Liver (tissue), 9 donors: ENCODE measurements around the gene HENMT1. TPM values are rescaled to one million over a fixed set of nuclear protein-coding genes. Genes with fewer than 3 reads are reported as not detected.
A peak's percentile ranks its signal among the peaks of the same experiment; 100 is the strongest.
"Not testable (repeated sequence)": the region's sequence is repeated elsewhere in the genome, so short reads cannot be mapped to it uniquely, and the experiment has no call there.

ENCODE experiments used
- DNase-seq: peaks from one replicate; pipeline ENCODE4 v3.0.0-alpha.2; 2017; ENCODE audit warnings: low spot score
- H3K27ac ChIP-seq, 2 donors: one replicate each; pipeline ENCODE4 v1.7.0; 2013; ENCODE audit warnings: inconsistent platforms in 2 of 2, low read length in 2 of 2, control low read depth in 1 of 2, low read depth in 1 of 2, mild to moderate bottlenecking in 1 of 2
- H3K27me3 ChIP-seq, 4 donors: one replicate each; pipeline versions ENCODE4 v1.6.1 to v1.7.0; 2013; ENCODE audit warnings: low read length in 3 of 4, inconsistent platforms in 1 of 4, mild to moderate bottlenecking in 1 of 4, moderate library complexity in 1 of 4; ENCODE audit not compliant: control insufficient read depth in 4 of 4, insufficient read depth in 4 of 4
- H3K36me3 ChIP-seq, 4 donors: one replicate each; pipeline versions ENCODE4 v1.6.1 to v1.7.0; 2013; ENCODE audit warnings: low read length in 3 of 4, mild to moderate bottlenecking in 3 of 4, low read depth in 1 of 4, moderate library complexity in 1 of 4; ENCODE audit not compliant: control insufficient read depth in 4 of 4, insufficient read depth in 3 of 4
- H3K4me1 ChIP-seq, 4 donors: one replicate each; pipeline versions ENCODE4 v1.6.1 to v1.7.0; 2013; ENCODE audit warnings: low read length in 3 of 4, mild to moderate bottlenecking in 3 of 4, moderate library complexity in 1 of 4; ENCODE audit not compliant: control insufficient read depth in 4 of 4, insufficient read depth in 4 of 4
- H3K4me3 ChIP-seq, 3 donors: one replicate each; pipeline versions ENCODE4 v1.6.1 to v1.7.0; 2013; ENCODE audit warnings: low read length in 3 of 3, control low read depth in 1 of 3, low read depth in 1 of 3, mild to moderate bottlenecking in 1 of 3
- H3K9ac ChIP-seq, 2 donors: one replicate each; pipeline ENCODE4 v1.7.0; 2013; ENCODE audit warnings: low read length in 2 of 2, mild to moderate bottlenecking in 2 of 2, moderate library complexity in 2 of 2, control low read depth in 1 of 2, low read depth in 1 of 2
- H3K9me3 ChIP-seq, 4 donors: one replicate each; pipeline versions ENCODE4 v1.6.1 to v1.7.0; 2013; ENCODE audit warnings: low read length in 3 of 4; ENCODE audit not compliant: control insufficient read depth in 4 of 4
- ATF3 ChIP-seq: IDR thresholded peaks from 2 replicates; pipeline ENCODE4 v1.6.1; 2016; ENCODE audit warnings: antibody characterized with exemption
- CTCF ChIP-seq: fragments of 150-350 bp; IDR thresholded peaks from 2 replicates; pipeline ENCODE4 v1.5.1; 2017; ENCODE audit warnings: improper control_type of control experiment, low read depth, low read length; ENCODE audit not compliant: missing input control
- EGR1 ChIP-seq, 2 donors: IDR thresholded peaks; 2 replicates each; pipeline ENCODE4 v1.6.1; 2016 to 2018; ENCODE audit warnings: antibody characterized with exemption in 2 of 2, low read depth in 2 of 2
- FOXA1 ChIP-seq: IDR thresholded peaks from 2 replicates; pipeline ENCODE4 v1.6.1; 2016; ENCODE audit warnings: antibody characterized with exemption
- FOXA2 ChIP-seq: IDR thresholded peaks from 2 replicates; pipeline ENCODE4 v1.6.1; 2016; ENCODE audit warnings: antibody characterized with exemption
- GABPA ChIP-seq, 2 donors: IDR thresholded peaks in 1 of 2; conservative IDR thresholded peaks in 1 of 2; 2 replicates each; pipeline ENCODE4 v1.6.1; 2016; ENCODE audit warnings: antibody characterized with exemption in 2 of 2, mild to moderate bottlenecking in 1 of 2, moderate library complexity in 1 of 2
- HNF4A ChIP-seq, 2 donors: conservative IDR thresholded peaks; 2 replicates each; pipeline ENCODE4 v1.6.1; 2016; ENCODE audit warnings: antibody characterized with exemption in 2 of 2, mild to moderate bottlenecking in 2 of 2
- HNF4G ChIP-seq: IDR thresholded peaks from 2 replicates; pipeline ENCODE4 v1.6.1; 2016; ENCODE audit warnings: antibody characterized with exemption
- JUND ChIP-seq, 2 donors: IDR thresholded peaks; 2 replicates each; pipeline ENCODE4 v1.6.1; 2016; ENCODE audit warnings: antibody characterized with exemption in 2 of 2
- MAX ChIP-seq: IDR thresholded peaks from 2 replicates; pipeline ENCODE4 v1.6.1; 2016; ENCODE audit warnings: antibody characterized with exemption
- NR2F2 ChIP-seq: IDR thresholded peaks from 2 replicates; pipeline ENCODE4 v1.6.1; 2016; ENCODE audit warnings: antibody characterized with exemption
- RAD21 ChIP-seq, 2 donors: IDR thresholded peaks; 2 replicates each; pipeline ENCODE4 v1.6.1; 2016; ENCODE audit warnings: antibody characterized with exemption in 2 of 2, mild to moderate bottlenecking in 2 of 2
- RXRA ChIP-seq, 2 donors: IDR thresholded peaks; 2 replicates each; pipeline ENCODE4 v1.6.1; 2017 to 2018; ENCODE audit warnings: antibody characterized with exemption in 2 of 2, mild to moderate bottlenecking in 1 of 2
- SP1 ChIP-seq: IDR thresholded peaks from 2 replicates; pipeline ENCODE4 v1.6.1; 2018; ENCODE audit warnings: antibody characterized with exemption, mild to moderate bottlenecking
- TAF1 ChIP-seq: conservative IDR thresholded peaks from 2 replicates; pipeline ENCODE4 v1.6.1; 2016; ENCODE audit warnings: antibody characterized with exemption, mild to moderate bottlenecking
- YY1 ChIP-seq: IDR thresholded peaks from 2 replicates; pipeline ENCODE4 v1.6.1; 2016; ENCODE audit warnings: antibody characterized with exemption, mild to moderate bottlenecking
- ZBTB33 ChIP-seq: IDR thresholded peaks from 2 replicates; pipeline ENCODE4 v1.6.1; 2016; ENCODE audit warnings: antibody characterized with exemption
- WGBS: extraction: QIAGEN DNeasy Blood & Tissue Kit; methylation state at CpG from one replicate; pipeline ENCODE4 v1.1.7; 2013; 5-methylcytosine and 5-hydroxymethylcytosine counted together
- polyA plus RNA-seq, 2 donors: library from polyadenylated mRNA; stranded (reverse) in 1 of 2; unstranded in 1 of 2; fragments of 200-250 nt in 1 of 2; fragments of >200 nt in 1 of 2; fragmentation: Nextera tagmentation in 1 of 2; extraction: Ambion mirVana in 1 of 2; gene quantifications; one replicate each; pipeline versions ENCODE4 v1.2.1 to v1.2.3, GENCODE V29; 2013 to 2015
- total RNA-seq, 2 donors: library from RNA; depleted of rRNA; stranded (reverse); fragments of >200 nt; gene quantifications; one replicate each; pipeline ENCODE4 v1.2.3, GENCODE V29; 2014
- TF ChIP-seq, protein P1 (sequence below): IDR thresholded peaks from 2 replicates; pipeline ENCODE4 v1.6.1; 2016; ENCODE audit warnings: antibody characterized with exemption, mild to moderate bottlenecking
- donor health status: healthy.
- donor health status: healthy.
- donor health status: healthy.
- donor health status: healthy.
- donor health status: healthy.

Gene HENMT1
- total and polyA plus RNA-seq, 4 donors = 0.87 to 7.3 (median 1.1) TPM

GRCh38 chr1:108643492-108644335 lies 17.2 kb downstream of the HENMT1 start:
- WGBS = 34% methylated on average over 3 of the region's 3 CpGs
- Histone ChIP-seq H3K9me3 (no peaks in the 10 kb centered on the region), H3K4me1 (peaks cover 0 to 10% (median 7%) of the 10 kb centered on the region in 4 donors), H3K36me3 (no peaks in the 10 kb centered on the region), H3K27me3 (no peaks in the 10 kb centered on the region), H3K27ac (no peak overlapping the region), H3K4me3 (no peak overlapping the region), H3K9ac (no peak overlapping the region)
- no peak for TF ChIP-seq GABPA (IDR thresholded peaks at IDR 0.05 in 1 of 2, conservative IDR thresholded peaks at IDR 0.05 in 1 of 2)
- TF ChIP-seq, protein P1, sequence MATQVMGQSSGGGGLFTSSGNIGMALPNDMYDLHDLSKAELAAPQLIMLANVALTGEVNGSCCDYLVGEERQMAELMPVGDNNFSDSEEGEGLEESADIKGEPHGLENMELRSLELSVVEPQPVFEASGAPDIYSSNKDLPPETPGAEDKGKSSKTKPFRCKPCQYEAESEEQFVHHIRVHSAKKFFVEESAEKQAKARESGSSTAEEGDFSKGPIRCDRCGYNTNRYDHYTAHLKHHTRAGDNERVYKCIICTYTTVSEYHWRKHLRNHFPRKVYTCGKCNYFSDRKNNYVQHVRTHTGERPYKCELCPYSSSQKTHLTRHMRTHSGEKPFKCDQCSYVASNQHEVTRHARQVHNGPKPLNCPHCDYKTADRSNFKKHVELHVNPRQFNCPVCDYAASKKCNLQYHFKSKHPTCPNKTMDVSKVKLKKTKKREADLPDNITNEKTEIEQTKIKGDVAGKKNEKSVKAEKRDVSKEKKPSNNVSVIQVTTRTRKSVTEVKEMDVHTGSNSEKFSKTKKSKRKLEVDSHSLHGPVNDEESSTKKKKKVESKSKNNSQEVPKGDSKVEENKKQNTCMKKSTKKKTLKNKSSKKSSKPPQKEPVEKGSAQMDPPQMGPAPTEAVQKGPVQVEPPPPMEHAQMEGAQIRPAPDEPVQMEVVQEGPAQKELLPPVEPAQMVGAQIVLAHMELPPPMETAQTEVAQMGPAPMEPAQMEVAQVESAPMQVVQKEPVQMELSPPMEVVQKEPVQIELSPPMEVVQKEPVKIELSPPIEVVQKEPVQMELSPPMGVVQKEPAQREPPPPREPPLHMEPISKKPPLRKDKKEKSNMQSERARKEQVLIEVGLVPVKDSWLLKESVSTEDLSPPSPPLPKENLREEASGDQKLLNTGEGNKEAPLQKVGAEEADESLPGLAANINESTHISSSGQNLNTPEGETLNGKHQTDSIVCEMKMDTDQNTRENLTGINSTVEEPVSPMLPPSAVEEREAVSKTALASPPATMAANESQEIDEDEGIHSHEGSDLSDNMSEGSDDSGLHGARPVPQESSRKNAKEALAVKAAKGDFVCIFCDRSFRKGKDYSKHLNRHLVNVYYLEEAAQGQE = no peak
- TF ChIP-seq RAD21 (IDR thresholded peaks at IDR 0.05) = peak; percentile 82 to 87
- no peak for TF ChIP-seq ATF3
- no peak for TF ChIP-seq ZBTB33
- TF ChIP-seq YY1 = no peak
- peak in 1 of 2 donors; percentile 7 for TF ChIP-seq HNF4A (conservative IDR thresholded peaks at IDR 0.05)
- TF ChIP-seq SP1 = no peak
- TF ChIP-seq FOXA1 = no peak
- TF ChIP-seq MAX = no peak
- TF ChIP-seq NR2F2 = no peak
- no peak for TF ChIP-seq TAF1
- peak; percentile 50 for TF ChIP-seq CTCF
- TF ChIP-seq JUND (IDR thresholded peaks at IDR 0.05) = no peak
- no peak for TF ChIP-seq RXRA (IDR thresholded peaks at IDR 0.05)
- no peak for TF ChIP-seq FOXA2
- TF ChIP-seq EGR1 (IDR thresholded peaks at IDR 0.05; ENCODE audit: low read depth in 2 of 2) = no peak
- no peak for TF ChIP-seq HNF4G
- DNase-seq = no peak

- not testable (repeated sequence) for H3K4me1 ChIP-seq, H3K9ac ChIP-seq, H3K27me3 ChIP-seq, H3K9me3 ChIP-seq, DNase-seq, H3K36me3 ChIP-seq, H3K4me3 ChIP-seq, H3K27ac ChIP-seq
- WGBS = 97% methylated on average over 28 of the region's 28 CpGs
These were observed 20.0 kb downstream of the HENMT1 start for GRCh38 chr1:108640863-108641262.
